Effector CD4-positive, alpha-beta T cell (primary cell): ENCODE data around the gene ZNF839.
"Not testable (repeated sequence)": the region's sequence is repeated elsewhere in the genome, so short reads cannot be mapped to it uniquely, and the experiment has no call there.

Experiments
- DNase-seq: peaks from one replicate; pipeline ENCODE4 v3.0.0-alpha.2; 2020
- total RNA-seq: gene quantifications from one replicate; lab custom pipeline; 2026; lab: John Stamatoyannopoulos, UW

Gene ZNF839
- 30.8 reads per million, percentile 57 among the genes with 10 or more reads in this experiment for total RNA-seq

GRCh38 chr14:102319351-102320032 is at the start of gene ZNF839:
Gene ZNF839 (plus strand): TSS chr14:102319746. CDS start chr14:102319766, 20 bp downstream.
- peak; percentile 89 for DNase-seq

GRCh38 chr14:102272392-102272791 is 47.2 kb upstream of the ZNF839 start:
- no peak for DNase-seq

- DNase-seq = no peak
These were observed 43.7 kb upstream of the ZNF839 start for GRCh38 chr14:102275866-102276265.

- no peak for DNase-seq
These were observed 41.5 kb upstream of the ZNF839 start for GRCh38 chr14:102277874-102278630.

- DNase-seq = no peak
These were observed 41.0 kb upstream of the ZNF839 start for GRCh38 chr14:102278631-102278935.

GRCh38 chr14:102279282-102279681 is 40.3 kb upstream of the ZNF839 start:
- DNase-seq = no peak

GRCh38 chr14:102279688-102280348 is 39.7 kb upstream of the ZNF839 start:
- no peak for DNase-seq

- DNase-seq = no peak
These were observed 39.1 kb upstream of the ZNF839 start for GRCh38 chr14:102280376-102280962.

GRCh38 chr14:102282751-102283465 is 36.6 kb upstream of the ZNF839 start:
- no peak for DNase-seq

GRCh38 chr14:102283631-102284129 is 35.9 kb upstream of the ZNF839 start:
- DNase-seq = no peak

- DNase-seq = no peak
These were observed 34.4 kb upstream of the ZNF839 start for GRCh38 chr14:102285106-102285505.

GRCh38 chr14:102288139-102288538 is 31.4 kb upstream of the ZNF839 start:
- DNase-seq = no peak

- DNase-seq = no peak
These were observed 27.1 kb upstream of the ZNF839 start for GRCh38 chr14:102292441-102292840.

- no peak for DNase-seq
These were observed 25.8 kb upstream of the ZNF839 start for GRCh38 chr14:102293781-102294180.

- no peak for DNase-seq
These were observed 24.3 kb upstream of the ZNF839 start for GRCh38 chr14:102295270-102295669.

- no peak for DNase-seq
These were observed 21.9 kb upstream of the ZNF839 start for GRCh38 chr14:102297436-102298170.

- not testable (repeated sequence) for DNase-seq
These were observed 21.1 kb upstream of the ZNF839 start for GRCh38 chr14:102298303-102299070.

- no peak for DNase-seq
These were observed 15.9 kb upstream of the ZNF839 start for GRCh38 chr14:102303664-102304063.

GRCh38 chr14:102304611-102305506 is 14.7 kb upstream of the ZNF839 start, which contains the start of gene MOK:
Gene MOK (minus strand): TSS chr14:102305164. CDS start chr14:102304968, 196 bp downstream.
- DNase-seq = peak; percentile 94
